Inferior parietal cortex (tissue), 1 donor: Measurements from ENCODE around the gene FAM114A1.
A peak's percentile ranks its signal among the peaks of the same experiment; 100 is the strongest.

Experiments used
- DNase-seq: peaks from one replicate; pipeline ENCODE4 v3.0.0-alpha.2; 2016; ENCODE audit errors: extremely low spot score

FAM114A1 gene

DNA sequence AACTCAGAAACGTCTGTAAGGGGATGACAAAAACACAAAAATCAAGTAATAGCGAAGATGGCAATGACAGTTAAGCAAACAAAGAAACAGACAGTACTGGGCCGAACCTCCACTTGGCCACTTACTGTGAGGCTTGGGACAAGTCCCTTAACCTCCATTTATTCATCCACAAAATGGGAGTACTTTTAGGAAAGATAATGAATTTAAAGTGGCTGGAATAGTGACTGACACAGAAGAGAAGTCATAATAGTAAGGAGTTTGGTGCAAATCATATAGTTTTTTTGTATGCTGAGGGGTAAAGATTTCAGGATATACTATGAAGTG is 9.5 kb upstream of the FAM114A1 start:
- no peak for DNase-seq

DNA sequence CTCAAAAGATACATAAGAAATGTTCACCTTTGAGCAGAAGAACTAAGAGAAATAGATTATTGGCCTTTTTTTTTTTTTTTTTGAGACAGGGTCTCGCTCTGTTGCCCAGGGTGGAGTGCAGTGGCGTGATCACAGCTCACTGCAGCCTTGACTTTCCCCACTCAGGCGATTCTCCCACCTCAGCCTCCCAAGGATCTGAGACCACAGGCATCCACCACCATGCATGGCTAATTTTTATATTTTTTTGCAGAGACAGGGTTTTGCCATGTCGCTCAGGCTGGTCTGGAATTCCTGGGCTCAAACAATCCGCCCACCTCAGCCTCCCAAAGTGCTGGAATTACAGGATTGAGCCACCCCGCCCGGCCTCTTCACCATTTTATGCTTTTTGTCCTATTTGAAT is 8.1 kb upstream of the FAM114A1 start:
- no peak for DNase-seq

DNA sequence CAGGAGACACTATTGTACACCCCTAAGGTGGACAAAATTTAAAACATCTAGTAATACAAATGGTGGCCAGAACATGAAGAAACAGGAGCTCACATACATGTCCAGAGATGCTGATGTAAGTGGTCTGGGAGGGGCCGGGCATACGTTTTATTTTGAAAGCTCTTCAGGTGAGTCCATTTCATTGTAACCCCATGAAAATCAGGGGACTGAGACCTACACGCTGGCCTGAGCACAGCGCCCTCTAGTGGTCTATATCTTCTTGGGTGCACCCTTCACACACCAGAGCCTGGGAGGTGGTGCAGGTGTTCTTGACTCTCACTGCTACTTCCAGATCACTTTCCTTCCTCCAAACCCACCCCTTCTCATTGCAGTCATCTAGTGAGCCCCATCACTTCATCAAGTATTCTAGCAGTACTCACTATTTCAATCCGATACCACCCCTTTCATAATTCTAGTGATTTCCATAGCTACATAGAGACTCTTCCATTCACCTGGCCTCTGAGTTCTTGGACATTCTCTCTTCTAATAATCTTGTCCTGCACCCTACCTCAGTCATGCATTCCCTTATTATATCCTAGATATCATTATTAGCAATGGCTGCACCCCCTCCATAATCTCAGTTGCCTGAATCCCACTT is 6.7 kb upstream of the FAM114A1 start:
- DNase-seq: no peak

DNA sequence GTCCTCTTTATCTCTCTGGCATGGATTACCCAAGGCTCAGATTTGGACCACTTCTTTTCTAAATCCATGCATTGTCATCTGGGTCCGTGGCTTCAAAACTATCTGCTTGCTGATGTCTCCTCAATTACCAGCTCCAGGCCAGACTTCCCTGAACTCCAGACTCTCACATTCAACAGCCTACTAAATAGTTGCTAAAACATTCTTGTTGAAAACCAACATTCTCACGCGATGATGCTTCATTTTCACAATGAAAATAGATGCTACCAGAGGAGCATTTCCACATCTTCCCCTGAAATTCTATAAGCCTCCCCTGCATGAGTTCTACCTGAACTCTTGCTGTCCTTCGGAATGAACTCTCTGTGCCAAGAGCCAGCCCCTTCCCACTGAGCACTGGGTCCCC is 5.8 kb upstream of the FAM114A1 start:
- DNase-seq: no peak

DNA sequence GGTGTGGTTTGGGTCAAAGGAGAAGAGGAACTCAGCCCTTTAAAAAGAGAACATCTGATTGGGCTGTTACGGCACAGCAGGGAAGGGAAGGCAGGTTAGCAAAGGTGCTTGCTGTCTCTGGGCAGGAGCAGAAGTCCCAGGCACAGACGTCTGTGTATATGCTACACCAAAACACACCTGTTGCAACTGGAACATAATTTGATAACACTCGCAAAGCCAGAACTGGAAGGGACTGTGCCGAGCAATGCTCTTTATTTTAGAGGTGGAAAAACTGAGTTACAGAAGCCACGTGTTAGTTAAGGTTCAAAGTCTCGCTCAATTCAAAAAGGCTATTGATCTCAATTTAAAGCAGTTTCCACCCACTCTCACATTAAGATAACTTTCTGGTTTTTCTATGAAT is 2.2 kb upstream of the FAM114A1 start:
- DNase-seq: no peak

DNA sequence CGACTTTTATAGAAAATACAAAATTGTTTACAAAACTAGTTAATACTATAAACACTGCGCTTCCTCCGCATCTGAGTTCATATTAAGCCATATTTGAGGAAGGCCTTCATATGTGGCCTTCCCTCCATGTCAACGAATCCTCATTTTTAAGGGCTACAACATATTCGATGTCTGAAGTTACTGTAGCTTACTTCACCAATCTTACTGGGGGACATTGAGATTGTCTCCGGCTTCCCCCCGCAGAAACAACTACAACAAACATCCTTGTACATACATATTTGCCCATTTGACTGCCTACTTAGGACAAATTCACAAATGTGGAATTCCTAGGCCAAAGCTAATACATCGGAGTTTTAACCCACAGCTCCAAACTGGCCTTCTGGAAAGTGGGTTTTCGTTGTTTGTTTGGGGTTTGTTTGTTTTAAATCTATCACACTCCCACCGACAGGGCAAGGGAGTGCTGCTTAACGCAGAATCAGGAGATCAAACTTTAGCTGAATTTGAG is 581 bp upstream of the FAM114A1 start:
- DNase-seq: no peak

DNA sequence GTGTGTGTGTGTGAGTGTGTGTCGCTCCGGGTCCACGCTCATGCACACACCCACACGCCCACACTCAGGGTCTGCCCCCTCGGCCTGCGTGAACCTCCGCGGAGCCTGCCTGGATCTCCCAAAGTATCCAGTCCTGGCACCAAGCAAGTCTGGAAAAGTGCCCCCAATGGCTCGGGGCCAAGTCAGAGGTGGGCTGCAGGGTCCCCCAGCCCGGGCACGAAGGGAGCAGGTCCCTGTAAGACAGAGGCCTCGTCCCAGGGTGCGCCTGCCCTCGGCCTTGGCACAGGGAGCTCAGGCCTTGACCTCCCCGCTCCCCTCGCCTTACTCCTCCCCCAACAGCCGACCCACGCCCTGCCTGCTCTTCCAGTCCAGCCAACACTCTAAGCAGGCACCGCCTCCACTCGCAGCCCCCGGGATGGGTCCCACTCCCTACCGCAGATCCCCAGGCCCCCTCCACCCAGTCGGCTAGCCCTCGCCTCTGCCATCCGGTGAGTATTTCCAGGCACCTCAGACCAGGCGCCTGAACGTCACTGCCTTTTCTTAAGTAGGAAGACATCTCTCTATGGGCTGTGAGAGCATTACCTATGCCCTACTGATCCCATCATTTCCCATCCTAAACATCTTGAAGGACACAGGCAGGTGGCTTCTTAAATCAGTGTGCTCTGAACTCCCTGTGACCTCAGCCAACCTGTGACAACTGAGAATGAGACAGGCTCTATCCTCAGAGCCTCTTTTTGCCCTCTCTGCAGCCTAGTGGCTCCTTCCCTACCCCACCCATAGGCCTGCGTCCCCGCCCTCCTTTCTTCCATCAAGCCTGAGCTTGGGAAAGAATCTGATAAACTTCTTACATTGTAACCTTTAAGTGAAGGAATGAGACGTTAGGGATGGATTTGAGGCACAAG is 704 bp downstream of the FAM114A1 start:
- DNase-seq: no peak

DNA sequence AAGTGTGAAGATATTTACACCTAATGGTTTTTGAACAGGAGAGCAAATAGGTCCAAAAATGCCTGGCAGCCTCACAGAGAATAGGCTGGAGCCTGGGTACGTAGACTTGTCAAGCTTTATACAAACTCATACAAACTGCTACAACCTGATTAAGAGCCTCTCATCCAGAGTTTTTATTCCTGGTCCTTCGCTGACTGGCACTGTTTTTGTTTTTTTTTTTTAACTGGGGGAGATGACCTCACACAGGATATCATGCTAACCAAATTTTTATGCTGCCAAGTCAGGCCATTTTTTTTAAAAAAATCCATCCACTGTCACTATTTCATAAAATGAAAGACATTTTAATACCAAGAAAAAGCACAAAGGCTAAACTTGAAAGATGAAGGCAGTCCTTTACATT is 1.9 kb downstream of the FAM114A1 start:
- no peak for DNase-seq

DNA sequence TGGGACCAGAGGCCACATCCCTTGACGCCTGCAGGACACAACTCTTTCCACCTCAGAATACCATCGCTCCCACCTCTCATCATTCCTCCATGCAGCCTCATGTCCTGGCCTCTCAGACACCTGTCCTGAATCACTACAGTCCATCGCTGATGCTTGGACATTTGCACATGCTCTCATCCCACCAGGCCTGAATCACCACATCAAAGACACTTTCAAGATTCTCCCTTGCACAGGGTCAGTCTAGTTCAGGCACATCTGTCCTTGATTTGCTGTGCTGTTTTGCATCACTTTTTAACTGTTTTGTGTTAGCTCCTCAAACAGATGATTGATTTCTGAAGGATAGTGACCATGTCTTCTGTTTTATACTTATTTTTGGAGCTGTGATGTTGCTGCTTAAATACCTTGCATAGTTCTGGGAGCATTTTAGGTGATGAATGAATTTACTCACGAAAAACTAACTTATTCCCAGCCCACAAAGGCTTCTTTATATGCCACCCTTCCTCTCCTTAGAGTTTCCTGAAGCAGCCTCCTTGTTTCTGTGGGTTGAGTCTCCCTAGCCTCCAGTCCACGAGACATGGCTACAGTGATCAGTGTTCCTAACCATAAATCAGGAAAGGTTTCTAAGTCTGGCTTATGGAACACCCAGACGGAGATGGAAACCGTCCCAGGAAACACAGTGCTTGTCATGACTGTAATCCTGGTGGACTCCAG is 2.6 kb downstream of the FAM114A1 start:
- no peak for DNase-seq

DNA sequence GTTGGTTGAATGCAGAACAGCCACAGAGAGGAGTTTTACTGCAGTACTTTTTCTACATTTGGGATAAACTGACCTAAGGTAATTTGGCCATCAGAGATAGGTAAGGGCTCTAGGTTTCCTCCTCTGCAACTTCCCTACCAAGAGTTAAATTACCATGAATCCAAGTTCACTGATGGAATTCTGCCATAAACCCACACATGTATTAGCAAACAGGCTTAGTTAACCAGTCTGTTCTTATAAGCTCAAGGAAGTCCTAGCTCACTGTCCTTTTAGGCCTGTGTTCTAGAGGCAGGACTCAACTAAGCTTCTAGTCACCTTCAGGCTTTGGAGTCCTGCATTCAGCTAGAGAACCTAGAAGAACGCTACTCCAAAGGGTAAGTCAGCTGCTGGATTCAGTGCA is 4.0 kb downstream of the FAM114A1 start:
- no peak for DNase-seq

DNA sequence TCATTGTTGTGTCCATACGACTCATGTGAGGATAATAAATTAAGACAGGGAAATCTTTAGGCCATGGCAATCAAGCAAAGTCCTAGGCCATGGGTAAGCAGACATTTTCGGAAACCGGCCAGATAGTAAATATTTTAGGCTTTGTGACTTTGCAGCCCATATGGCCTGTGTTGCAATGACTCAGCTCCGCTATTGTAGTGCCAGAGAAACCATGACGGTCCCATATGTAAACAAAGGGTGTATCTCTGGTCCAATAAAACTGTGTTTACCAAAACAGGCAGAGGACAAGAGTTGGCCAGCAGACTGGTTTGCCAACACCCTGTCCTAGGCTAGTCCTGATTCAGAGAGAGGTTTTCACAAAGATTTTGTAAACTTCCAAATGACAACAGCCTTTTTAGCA is 5.0 kb downstream of the FAM114A1 start:
- no peak for DNase-seq

DNA sequence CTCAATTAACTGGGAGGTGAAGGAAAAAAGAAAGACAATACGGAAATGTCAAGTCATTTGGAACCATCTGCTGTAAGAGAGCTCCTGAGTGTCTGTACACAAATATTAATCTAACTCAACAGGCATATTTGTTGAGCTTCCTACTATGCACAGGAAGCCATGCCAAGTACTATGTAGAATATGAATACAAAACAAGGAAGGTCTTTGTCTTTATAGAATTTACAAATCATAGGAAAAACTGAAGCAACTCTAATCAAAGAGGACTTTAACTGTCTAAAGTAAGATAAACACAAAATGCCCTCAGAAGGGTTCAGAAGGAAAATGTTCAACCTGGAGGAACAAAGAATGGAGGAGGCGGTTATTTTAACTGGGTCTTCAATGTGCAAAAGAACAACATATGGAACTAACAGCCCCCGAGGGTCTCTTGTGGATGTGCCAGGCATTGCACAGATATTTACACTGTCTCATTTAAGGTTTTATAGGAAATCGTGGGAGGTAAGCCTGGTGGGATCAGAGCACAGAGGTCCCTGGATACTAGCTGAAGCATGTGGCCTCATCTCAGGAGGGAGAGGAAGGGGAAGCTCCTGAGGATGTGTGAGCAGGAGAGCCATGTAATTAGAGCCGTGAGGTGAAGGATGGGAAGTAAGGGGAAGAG is 5.8 kb downstream of the FAM114A1 start:
- no peak for DNase-seq

DNA sequence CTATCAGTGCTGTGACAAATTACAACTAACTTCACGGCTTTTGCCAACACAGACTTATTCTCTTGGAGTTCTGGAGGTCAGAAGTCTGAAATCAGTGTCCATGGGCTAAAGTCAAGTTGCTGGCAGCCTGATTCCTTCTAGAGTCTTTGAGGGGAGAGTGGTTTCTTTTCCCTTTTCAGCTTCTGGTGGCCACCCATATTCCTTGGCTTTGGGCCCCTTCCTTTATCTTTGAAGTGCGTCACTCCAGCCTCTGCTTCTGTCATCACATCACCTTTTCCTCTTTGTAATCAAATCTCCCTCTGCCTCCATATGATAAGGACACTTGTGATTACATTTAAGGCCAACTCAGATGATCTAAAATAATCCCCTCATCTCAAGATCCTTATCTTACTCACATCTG is 9.0 kb downstream of the FAM114A1 start:
- DNase-seq: no peak

DNA sequence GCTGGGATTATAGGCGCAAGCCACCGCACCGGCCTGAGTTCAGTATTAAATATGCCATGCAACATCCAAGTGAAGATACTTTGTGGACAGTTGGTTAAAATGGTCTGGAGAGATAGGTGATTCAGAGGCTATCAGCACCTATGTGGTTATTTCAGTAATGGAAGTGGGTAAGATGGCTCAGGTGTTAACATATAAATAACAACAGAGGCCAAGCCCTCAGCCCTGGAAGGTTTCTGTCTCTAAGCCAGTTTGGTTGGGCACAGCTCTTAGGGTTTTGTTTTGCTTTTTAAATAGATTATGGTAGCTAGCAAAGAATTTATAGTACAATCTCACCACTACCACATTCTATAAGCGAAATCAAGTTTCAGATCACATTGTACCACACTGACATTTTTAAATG is 16.6 kb downstream of the FAM114A1 start:
- DNase-seq: no peak

DNA sequence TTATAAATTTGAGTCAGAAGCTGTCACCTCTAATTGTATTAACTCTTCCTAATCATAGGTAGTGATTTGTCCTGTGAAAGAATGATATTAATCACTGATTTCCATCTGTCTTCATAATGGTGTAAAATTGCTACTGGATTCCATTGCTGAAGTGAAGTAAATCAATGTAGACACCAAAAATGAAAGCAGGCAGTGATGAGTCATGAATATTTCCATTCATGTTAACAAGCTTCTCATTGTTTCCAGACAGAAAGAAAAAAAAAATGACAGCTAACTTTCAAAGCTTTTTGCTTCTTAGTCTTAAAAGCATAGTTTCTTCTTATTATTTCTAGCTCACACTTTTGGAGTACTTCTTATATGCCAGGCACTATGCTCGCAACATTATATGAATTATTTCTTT is 21.5 kb downstream of the FAM114A1 start:
- peak; percentile 64 for DNase-seq

DNA sequence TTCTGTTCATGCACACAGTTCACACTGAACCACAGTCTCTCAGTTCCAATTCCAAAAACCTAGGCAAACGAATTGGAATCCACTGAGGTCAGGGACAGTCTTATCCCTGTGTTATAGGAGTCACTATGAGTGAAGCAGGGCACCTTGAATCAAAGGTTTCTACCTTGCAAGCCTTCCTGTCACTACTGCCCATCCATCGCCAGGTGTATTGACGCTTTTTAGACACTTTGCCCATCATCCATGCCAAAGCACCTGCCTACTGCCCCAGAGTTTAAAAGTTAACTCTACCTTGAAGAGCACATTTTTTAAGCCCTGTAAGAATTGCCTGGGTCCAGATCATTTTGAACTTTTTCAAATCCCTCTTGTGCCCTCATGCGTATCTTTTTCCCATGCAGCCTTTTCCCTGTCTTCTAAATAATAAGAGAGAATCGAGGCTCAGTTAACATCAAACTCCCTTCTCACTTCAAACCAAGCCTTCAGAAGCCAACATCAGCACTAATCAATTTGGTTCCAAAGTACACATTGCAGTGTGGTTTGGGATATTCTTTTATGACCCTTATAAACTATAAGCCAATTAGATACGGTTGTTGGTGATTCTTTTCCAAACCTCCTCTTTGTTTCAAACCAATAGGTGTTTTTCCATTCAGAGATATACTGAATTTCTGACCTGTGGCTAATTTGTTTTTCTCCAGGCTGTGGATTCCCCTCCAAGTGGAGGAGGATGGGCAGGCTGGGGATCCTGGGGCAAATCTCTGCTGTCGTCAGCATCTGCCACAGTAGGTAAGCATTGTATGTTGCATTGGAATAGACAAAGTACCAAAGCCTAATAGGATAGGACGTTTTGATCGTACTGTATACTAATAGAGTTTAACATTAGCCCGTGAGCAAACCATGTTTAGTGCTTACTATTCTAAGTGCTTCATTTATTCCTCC is 23.7 kb downstream of the FAM114A1 start:
- DNase-seq: no peak

DNA sequence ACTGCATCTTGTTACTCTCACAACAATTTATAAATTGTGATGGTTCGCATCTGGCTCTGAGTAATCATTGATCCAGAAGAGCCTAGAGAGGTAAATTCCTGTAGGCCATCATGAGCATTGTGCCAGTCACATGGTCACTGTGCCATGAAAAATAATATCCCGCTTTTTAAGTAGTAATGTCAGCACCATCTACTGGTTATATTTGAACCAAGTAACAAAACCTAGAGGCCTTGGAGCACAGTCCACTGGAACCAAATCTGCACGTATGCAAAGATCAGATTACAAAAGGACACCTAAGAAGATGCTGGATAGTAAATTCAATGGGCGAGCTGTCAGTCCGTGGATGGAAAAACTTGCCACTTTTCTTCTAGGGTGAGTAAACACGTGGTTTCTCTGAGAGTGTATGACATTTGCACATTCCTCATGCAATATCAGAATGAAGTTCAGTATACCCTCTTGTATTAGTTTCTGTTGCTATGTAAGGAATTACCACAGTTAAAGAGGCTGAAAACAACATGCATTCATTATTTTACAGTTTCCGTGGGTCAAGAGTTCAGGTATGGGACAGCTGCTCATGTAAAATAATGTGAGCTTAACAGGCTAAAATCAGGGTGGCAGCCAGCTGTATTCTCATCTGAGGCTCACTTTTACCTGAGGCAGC is 26.8 kb downstream of the FAM114A1 start:
- no peak for DNase-seq

DNA sequence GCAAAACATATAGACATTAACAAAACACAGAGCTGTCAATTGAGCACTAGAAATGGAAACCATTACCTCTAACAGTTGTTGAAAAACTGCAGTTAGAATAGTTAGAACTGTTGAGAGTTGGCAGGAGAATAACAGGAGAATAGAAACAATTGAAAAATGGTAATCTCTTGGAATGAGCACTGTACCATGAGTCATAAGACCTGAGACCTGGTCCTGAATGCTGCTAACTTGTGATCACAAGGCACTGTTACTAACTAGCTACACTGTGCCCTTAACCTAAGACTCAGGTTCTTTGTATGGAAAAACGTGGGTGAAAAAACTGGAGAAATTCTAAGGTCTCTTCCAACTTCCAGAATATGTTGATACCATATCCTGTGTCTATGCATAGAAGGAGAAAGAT is 29.3 kb downstream of the FAM114A1 start:
- DNase-seq: no peak

DNA sequence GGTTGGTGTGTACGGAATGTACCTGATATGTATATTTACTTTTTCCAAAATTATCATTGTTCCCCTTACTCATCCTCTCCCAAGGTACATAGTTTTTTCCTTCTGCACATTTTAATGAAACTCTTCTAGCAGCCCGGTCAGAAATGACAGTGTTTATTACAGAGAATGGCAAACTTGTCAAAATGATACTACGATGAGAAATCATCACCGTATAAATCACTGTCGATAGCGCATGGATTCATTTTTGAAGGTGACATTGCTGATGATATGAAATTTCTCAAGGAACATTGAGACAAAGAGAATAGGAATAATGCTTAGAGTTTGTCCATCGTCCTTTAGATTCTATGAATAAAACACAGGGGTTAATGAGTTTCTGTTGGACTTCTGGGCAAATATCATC is 30.6 kb downstream of the FAM114A1 start:
- DNase-seq: no peak

DNA sequence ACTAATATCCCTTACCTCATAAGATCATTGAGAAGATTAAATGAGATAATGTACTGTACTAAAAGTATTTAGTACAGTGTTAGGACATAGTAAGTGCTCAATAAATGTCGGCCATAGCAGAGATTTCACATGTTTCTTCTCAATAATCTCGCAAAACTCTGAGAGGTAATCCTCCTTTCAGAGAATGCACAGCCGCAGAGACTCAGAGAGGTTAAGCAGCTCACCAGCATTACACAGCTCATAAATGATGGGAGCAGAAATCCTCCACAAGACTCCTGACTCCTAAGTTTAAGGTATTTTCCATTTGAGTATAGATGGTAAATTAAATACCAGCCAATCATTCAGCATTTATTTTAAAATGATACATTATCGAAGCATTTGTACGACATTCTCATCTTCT is 34.6 kb downstream of the FAM114A1 start:
- DNase-seq: no peak

DNA sequence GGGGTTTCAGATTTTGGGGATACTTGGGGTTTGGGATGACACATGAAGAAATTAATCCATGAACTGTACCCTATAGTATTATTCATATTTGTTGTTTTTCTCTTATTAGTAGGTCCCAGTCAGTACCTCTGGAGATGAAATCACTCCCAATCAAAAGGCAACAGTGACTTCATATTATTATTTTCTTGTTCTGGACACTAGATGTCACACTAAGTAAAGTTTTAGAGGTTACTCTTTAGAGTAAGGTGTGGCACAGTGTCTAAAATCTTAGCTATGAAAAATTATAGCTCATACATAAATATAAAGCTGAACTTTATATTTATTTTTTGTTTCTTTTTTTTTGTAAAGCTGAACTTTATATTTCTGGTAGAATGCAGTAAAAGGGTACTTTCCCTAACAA is 35.1 kb downstream of the FAM114A1 start:
- DNase-seq: peak; percentile 71
